Body of pancreas (tissue), 4 donors: ENCODE results near the gene EEPD1. TPM values are rescaled to one million over a fixed set of nuclear protein-coding genes. Genes with fewer than 3 reads are reported as not detected.
A peak's percentile ranks its signal among the peaks of the same experiment; 100 is the strongest.

Experiments used
- ATAC-seq: fragments of 150-250 bp; one replicate; pipeline ENCODE4 v1.9.1; 2016
- DNase-seq, 4 donors: peaks; one replicate each; pipeline ENCODE4 v3.0.0-alpha.2; 2019
- H3K27ac ChIP-seq, 4 donors: fragments of 200-600 bp; sonication (generic); 1 replicate in 3 of 4; 2 replicates in 1 of 4; pipeline versions ENCODE4 v1.5.1 to v1.6.1; 2016 to 2019; ENCODE audit warnings: mild to moderate bottlenecking in 1 of 4, mixed read lengths in 1 of 4, moderate library complexity in 1 of 4
- H3K27me3 ChIP-seq, 2 donors: fragments of 200-600 bp; sonication (generic); one replicate each; pipeline ENCODE4 v1.6.0; 2016; ENCODE audit warnings: mild to moderate bottlenecking in 1 of 2
- H3K36me3 ChIP-seq, 2 donors: fragments of 200-600 bp; sonication (generic); replicated peaks in 1 of 2; 2 replicates each; pipeline ENCODE4 v1.5.1; 2016; ENCODE audit warnings: low read depth in 2 of 2; ENCODE audit not compliant: insufficient read depth in 1 of 2
- H3K4me1 ChIP-seq: fragments of 200-600 bp; sonication (generic); one replicate; pipeline ENCODE4 v1.6.0; 2016
- H3K4me3 ChIP-seq, 2 donors: fragments of 200-600 bp; sonication (generic); 1 replicate in 1 of 2; 2 replicates in 1 of 2; pipeline ENCODE4 v1.5.1; 2016 to 2019
- H3K9me3 ChIP-seq, 3 donors: fragments of 200-600 bp; sonication (generic); 1 replicate in 2 of 3; 2 replicates in 1 of 3; pipeline ENCODE4 v1.5.1; 2016
- POLR2A ChIP-seq, 3 donors: fragments of 450-650 bp; IDR thresholded peaks; one replicate each; pipeline ENCODE4 v1.6.1; 2016; ENCODE audit warnings: antibody characterized with exemption in 3 of 3, mild to moderate bottlenecking in 2 of 3
- WGBS, 2 donors: methylation state at CpG; one replicate each; pipeline ENCODE4 v1.1.5; 2017; 5-methylcytosine and 5-hydroxymethylcytosine counted together
- intact Hi-C: fragments of 100-400 bp; cut with DNase I; formaldehyde crosslinking; loops from one replicate; pipeline ENCODE4 v1.15.1; 2023
- total RNA-seq, 2 donors: library from RNA; depleted of rRNA; stranded (reverse); fragments of >200 nt; gene quantifications; one replicate each; pipeline ENCODE4 v1.1.0, GENCODE V29; 2016
- TF ChIP-seq, protein P1 (sequence below), 7 experiments: fragments of 450-650 bp in 4 of 7; fragments of 200-600 bp in 3 of 7; sonication (generic) in 3 of 7; IDR thresholded peaks; one replicate each; pipeline ENCODE4 v1.5.1; 2016 to 2019; ENCODE audit warnings: antibody characterized with exemption in 7 of 7

Gene EEPD1
- total RNA-seq, 2 donors from 2014 or later = 13.5 to 24.1 TPM

DNA sequence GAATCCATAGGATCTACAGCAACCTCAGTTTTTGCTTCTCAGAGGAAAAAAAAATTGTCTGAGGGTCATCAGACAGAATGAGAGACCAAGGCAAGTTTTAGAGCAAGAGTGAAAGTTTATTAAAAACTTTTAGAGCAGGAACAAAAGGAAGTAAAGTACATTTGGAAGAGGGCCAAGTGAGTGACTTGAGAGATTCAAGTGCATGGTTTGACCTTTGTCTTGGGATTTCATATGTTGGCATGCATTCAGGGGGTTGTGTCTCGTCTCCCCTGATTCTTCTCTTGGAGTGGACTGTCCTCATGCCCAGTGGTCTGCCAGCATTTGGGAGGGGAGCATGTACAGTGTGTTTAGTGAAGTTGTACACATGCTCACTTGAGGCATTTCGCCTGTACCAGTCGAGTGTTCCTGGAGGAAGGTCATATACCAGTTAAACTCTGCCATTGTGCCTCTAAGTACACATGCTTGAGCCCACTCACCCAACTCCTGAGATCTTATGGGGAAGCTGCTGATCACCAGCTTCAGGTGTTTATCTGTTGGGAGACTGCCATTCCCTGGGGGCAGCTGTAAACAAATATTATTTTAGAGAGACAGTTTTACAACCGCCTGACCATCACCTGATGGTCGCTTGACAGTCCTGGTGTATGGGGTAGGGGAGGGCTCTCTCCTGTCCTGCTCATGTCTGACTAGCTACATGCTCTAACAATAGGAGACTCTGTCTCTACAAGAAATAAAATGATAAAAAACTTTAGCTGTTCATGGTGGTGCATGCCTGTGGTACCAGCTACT lies 109.4 kb downstream of the EEPD1 start:
- Histone ChIP-seq H3K36me3 (no peaks in the 10 kb centered on the region), H3K4me1 (peaks cover 33% of the 10 kb centered on the region), H3K9me3 (no peaks in the 10 kb centered on the region), H3K4me3 (no peak overlapping the region), H3K27ac (peak overlapping the region in 1 of 4 donors; percentile 17), H3K27me3 (no peaks in the 10 kb centered on the region)
- intact Hi-C loops = loop anchor here (10.0 kb wide), 1 partner anchor 98 kb away; no protein-coding TSS in a partner anchor
- DNase-seq (no peak), ATAC-seq (no peak)
- WGBS, 2 donors = 60 to 70% methylated on average over 4 to 5 of the region's 5 CpGs
- TF ChIP-seq, protein P1, sequence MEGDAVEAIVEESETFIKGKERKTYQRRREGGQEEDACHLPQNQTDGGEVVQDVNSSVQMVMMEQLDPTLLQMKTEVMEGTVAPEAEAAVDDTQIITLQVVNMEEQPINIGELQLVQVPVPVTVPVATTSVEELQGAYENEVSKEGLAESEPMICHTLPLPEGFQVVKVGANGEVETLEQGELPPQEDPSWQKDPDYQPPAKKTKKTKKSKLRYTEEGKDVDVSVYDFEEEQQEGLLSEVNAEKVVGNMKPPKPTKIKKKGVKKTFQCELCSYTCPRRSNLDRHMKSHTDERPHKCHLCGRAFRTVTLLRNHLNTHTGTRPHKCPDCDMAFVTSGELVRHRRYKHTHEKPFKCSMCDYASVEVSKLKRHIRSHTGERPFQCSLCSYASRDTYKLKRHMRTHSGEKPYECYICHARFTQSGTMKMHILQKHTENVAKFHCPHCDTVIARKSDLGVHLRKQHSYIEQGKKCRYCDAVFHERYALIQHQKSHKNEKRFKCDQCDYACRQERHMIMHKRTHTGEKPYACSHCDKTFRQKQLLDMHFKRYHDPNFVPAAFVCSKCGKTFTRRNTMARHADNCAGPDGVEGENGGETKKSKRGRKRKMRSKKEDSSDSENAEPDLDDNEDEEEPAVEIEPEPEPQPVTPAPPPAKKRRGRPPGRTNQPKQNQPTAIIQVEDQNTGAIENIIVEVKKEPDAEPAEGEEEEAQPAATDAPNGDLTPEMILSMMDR (IDR thresholded peaks at IDR 0.05) = no peak
- TF ChIP-seq POLR2A (IDR thresholded peaks at IDR 0.05) = no peak

DNA sequence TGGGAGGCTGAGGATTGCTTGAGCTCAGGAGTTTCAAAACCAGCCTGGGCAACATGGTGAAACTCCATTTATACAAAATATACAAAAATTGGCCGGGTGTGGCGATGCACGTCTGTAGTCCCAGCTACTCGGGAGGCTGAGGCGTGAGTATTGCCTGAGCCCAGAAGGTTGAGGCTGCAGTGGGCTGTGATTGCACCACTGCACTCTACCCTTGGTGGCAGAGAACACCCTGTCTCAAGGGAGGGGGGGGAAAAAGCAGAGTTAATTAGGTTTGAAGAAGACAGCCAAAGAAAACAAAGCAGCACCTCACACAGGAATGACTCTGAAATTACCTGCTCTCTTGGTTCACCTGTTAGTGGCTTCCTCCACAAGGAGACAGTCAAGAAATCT lies 110.0 kb downstream of the EEPD1 start:
- no peaks in the 10 kb centered on the region for H3K36me3 ChIP-seq
- no peaks in the 10 kb centered on the region for H3K9me3 ChIP-seq
- intact Hi-C loops = loop anchor here (10.0 kb wide), 1 partner anchor 98 kb away; no protein-coding TSS in a partner anchor
- H3K4me1 ChIP-seq = peaks cover 30% of the 10 kb centered on the region
- H3K4me3 ChIP-seq = no peak overlapping the region
- peak overlapping the region in 1 of 4 donors; percentile 14 for H3K27ac ChIP-seq
- TF ChIP-seq, protein P1 (IDR thresholded peaks at IDR 0.05) = no peak
- no peak for TF ChIP-seq POLR2A (IDR thresholded peaks at IDR 0.05)
- 89 to 98% methylated on average over 5 of the region's 5 CpGs for WGBS, 2 donors
- no peak for ATAC-seq
- no peaks in the 10 kb centered on the region for H3K27me3 ChIP-seq
- DNase-seq = no peak

- peak; percentile 35 for ATAC-seq
- DNase-seq = peak in 1 of 4 donors; percentile 35
- no peaks in the 10 kb centered on the region for H3K36me3 ChIP-seq
- no peak overlapping the region for H3K4me3 ChIP-seq
- H3K27ac ChIP-seq = peak overlapping the region in 1 of 4 donors; percentile 14
- no peak for TF ChIP-seq POLR2A (IDR thresholded peaks at IDR 0.05)
- TF ChIP-seq, protein P1 (IDR thresholded peaks at IDR 0.05) = no peak
- no peaks in the 10 kb centered on the region for H3K9me3 ChIP-seq
- H3K4me1 ChIP-seq = peaks cover 20% of the 10 kb centered on the region
- no peaks in the 10 kb centered on the region for H3K27me3 ChIP-seq
- intact Hi-C loops = loop anchor here (10.0 kb wide), 1 partner anchor 99 kb away; no protein-coding TSS in a partner anchor
- WGBS, 2 donors = 74 to 79% methylated on average over 7 of the region's 7 CpGs
Observed at GRCh38 chr7:36264123-36264801, 111.2 kb downstream of the EEPD1 start.

- H3K9me3 ChIP-seq = no peaks in the 10 kb centered on the region
- ATAC-seq (no peak), DNase-seq (no peak)
- H3K4me1 ChIP-seq = peaks cover 20% of the 10 kb centered on the region
- 78 to 80% methylated on average over 6 of the region's 6 CpGs for WGBS, 2 donors
- TF ChIP-seq, protein P1 (IDR thresholded peaks at IDR 0.05) = no peak
- no peak for TF ChIP-seq POLR2A (IDR thresholded peaks at IDR 0.05)
- intact Hi-C loops = loop anchor here (10.0 kb wide), 1 partner anchor 100 kb away; no protein-coding TSS in a partner anchor
- peak overlapping the region in 1 of 4 donors; percentile 51 for H3K27ac ChIP-seq
- H3K27me3 ChIP-seq = no peaks in the 10 kb centered on the region
- H3K4me3 ChIP-seq = no peak overlapping the region
- H3K36me3 ChIP-seq = no peaks in the 10 kb centered on the region
Observed at GRCh38 chr7:36264913-36265516, 112.0 kb downstream of the EEPD1 start.
